Right kidney (tissue), 1 donor: Measurements from ENCODE around the gene PDIK1L.
A peak's percentile ranks its signal among the peaks of the same experiment; 100 is the strongest.

ENCODE experiments used
- DNase-seq: peaks from one replicate; pipeline ENCODE4 v3.0.0-alpha.2; 2016

The PDIK1L gene

DNA sequence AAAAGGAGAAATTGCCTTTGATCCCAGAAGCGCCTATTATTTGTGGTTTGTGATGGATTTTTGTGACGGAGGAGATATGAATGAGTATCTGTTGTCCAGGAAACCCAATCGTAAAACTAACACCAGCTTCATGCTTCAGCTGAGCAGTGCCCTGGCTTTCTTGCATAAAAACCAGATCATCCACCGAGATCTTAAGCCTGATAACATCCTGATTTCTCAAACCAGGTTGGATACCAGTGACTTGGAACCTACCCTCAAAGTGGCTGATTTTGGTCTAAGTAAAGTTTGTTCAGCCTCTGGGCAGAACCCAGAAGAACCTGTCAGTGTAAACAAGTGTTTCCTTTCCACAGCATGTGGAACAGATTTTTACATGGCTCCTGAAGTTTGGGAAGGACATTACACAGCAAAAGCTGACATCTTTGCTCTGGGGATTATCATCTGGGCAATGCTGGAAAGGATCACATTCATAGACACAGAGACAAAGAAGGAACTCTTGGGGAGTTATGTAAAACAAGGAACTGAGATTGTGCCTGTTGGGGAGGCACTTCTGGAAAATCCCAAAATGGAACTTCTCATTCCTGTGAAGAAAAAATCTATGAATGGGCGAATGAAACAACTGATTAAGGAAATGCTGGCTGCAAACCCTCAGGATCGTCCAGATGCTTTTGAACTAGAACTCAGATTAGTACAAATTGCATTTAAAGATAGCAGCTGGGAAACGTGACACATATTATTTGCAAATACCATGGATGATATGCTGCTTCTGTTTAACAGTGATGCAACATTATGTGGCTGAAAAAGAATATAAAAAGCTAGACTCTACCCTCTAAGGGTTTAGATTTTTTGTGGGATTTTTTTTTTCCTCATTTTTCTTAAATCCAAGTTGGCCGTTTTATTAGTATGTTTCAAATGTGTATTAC, 10.5 kb downstream of the PDIK1L start:
- no peak for DNase-seq

DNA sequence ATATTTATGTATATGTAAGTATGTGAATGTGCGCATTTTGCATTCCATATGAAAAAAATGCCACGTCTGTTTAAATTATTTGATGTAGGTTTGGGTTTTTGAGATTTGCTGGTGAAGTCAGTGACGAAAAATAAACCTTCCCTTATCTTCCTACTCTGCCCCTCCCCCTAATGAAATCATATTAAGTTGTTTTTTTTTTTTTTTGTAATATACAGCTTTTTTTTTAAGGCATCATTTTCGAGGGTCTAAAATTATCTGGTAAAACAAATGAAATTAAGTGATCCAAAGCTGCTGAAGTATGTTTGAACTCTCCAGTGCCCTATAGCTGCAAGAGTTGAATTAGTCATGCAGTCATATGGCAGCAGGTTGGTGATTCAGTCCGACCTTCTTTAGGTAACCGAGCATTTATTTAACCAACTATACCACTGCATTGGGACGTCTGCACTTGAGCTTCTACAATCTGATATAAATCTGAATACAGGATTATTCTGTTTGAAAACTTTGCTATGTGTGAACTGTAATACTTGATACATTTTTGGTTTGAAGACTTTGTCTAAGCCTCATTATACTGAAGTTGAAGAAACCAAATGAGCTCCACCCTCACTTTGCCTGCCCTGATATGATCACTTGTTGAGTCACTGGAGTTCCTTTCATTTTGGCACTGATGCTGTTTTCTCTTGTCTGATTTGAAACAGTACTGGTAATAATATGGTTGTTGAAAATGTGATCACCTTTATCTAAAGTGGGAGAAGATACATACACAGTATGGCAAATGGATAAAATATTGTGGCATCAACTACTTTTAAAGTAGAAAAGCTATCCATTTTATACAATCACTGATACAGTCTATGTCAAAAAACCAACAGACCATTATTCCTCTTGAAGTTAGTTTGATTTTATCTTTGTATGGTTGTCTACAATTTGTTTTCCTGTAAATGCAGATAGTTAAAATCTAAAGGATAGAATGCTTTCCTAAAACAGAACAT, 11.7 kb downstream of the PDIK1L start:
- DNase-seq = no peak

DNA sequence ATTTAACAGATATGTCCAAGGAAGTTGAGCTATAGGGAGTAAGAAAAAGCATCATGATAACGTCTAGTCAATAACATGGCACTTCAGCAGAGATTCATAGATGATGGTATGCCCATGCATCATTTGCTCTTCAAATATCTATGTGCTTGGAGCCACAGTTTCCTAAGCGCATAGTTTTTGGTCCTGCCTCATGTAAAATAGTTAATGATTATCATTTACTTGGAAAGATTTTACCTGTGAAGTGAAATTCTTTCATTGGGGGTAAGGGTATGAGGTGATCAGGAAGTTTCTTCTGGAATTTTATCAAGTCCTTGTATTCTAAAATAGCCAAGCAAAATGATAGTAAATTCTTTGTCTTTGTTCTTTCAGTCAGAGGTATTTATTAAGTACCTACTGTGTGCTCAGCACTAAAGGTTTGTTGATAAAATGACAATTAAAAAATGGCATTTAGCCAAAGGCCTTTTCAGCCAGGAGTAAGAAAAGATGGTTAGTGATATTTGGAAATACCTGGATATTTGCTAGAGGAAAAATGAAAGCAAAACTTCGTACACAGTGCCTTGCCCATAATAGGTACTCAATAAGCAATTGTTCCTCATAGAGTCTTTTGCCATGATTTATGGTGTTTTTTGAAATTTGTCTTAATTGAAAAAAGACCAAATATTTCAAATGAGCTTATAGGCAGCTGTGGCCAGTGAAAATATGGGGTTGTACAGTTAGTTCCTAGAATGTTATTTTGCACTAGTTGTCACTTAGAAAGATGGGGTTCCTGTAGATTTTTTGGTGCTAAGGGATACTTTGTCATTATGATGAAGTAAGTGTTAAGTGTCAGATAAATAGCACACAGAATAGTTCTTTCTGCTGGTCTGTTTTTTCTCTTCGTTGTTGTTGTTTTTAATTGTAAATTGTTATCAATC, 13.1 kb downstream of the PDIK1L start:
- DNase-seq = no peak

DNA sequence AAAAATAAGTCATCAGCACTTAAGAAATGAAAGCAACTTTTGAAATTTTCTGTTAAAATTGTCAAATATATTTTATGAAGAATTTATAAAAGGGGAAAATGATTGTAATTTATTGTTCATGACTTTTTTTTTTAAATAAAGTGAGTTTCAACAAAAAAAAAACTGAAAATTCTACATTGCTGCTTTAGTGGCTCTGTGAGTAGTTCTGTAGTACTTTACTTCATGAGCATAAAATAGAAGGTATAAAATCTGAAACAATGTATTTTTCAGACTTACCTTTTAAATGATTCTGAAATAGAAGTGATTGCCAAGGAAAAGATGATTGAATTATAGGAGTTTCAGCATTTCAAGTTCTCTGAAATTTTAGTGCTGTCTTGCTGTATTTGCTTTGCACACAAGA, 13.8 kb downstream of the PDIK1L start:
- DNase-seq = no peak

GRCh38 chr1:26125946-26126320, 14.3 kb downstream of the PDIK1L start:
- no peak for DNase-seq

DNA sequence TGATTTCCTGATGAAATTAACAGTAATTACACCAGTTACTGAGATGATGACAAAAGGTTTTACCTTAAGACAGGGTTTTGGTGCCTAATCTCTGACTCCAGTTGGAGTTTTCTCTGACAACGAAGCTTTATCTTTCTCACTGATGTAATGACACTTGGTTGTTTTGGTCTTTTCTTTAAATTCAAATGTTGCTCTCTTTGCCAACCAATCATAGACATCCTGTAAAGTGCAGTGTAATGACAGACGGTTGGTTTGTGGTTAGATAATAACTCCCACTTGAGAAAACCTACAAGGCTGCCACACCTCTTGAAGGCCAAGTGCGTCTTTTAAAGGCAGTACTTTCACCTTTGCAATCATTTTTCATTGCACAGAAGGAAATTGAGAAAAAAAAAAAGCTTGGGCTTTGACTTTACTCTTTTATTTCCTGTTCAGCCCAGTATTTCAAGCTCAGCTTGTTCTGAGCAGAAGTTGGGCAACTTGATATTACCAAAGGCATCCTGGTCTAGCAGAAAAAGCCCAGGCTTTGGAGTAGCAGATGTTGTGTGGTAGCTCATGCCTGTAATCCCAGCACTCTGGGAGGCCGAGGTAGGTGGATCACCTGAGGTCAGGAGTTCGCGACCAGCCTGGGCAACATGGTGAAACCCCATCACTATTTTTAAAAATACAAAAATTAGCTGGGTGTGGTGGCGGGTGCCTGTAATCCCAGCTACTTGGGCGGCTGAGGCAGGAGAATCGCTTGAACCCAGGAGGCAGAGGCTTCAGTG, 14.9 kb downstream of the PDIK1L start:
- no peak for DNase-seq

GRCh38 chr1:26127235-26128163, 15.9 kb downstream of the PDIK1L start:
- DNase-seq = no peak

DNA sequence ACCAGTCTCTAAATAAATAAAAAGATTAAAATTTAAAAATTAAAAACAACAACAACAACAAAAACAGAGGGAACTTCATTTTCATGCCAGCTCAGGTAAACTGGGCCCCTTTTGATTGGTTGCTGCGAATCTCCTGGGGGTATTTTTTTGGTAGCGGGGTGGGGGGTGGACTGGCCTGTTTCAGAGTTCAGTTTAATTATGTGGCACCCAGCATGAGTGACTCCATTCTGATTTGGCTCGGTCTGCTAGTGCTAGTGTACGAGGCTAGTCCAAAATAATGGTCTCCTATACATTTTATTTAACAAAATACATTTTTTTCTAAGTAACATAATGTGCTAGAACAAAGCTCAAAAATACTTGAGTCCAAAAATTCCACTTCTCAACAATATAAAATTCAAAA, 18.2 kb downstream of the PDIK1L start:
- no peak for DNase-seq

DNA sequence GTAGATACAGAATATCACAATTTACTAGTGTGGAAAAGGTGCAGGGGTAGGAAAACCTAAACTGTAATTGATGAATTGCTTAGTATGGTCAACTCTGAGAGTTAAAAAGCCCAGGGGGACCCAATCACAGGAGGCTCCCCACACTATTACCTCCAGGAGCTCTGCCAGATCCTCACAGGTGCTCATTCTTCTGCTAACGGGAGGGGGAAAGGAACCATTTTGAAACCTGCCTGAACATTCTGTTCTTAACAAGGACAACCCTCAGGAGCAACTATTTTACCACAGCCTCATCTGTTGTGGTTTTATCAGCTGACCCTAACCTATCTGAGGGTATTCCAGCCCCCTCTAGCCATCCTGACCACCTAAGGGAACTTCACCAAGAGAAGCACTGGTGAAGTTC, 19.1 kb downstream of the PDIK1L start:
- no peak for DNase-seq

- no peak for DNase-seq
These were observed 20.7 kb downstream of the PDIK1L start for GRCh38 chr1:26132128-26132833.

DNA sequence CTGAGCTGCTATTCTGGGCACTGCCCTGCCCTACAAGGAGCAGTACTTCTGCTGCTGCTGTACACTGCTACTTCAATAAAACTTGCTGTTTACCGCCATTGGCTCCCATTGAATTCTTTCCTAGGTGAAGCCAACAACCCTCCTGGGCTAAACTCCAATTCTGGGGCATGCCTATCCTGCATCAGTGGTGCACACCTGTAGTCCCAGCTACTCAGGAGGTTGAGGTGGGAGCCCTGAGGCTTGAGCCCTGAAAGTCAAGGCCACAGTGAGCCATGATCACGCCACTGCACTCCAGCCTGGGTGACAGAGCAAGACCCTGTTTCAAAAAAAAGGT, 21.2 kb downstream of the PDIK1L start:
- DNase-seq = no peak

GRCh38 chr1:26134466-26134865, 22.8 kb downstream of the PDIK1L start:
- no peak for DNase-seq

- DNase-seq = no peak
These were observed 27.4 kb downstream of the PDIK1L start for GRCh38 chr1:26138974-26139558.

DNA sequence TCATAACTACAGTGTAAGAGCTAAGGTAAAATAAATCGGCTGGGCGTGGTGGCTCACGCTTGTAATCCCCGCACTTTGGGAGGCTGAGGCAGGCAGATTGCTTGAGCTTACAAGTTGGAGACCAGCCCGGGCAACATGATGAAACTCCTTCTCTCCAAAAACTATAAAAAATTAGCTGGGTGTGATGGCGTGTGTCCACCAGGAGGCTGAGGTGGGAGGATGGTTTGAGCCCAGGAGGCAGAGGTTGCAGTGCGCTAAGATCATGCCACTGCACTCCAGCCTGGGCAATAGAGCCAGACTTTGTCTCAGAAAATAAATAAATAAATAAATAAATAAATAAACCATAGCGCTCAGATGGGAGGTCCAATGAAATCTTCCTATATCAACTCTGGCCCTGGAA, 30.5 kb downstream of the PDIK1L start:
- DNase-seq = no peak

DNA sequence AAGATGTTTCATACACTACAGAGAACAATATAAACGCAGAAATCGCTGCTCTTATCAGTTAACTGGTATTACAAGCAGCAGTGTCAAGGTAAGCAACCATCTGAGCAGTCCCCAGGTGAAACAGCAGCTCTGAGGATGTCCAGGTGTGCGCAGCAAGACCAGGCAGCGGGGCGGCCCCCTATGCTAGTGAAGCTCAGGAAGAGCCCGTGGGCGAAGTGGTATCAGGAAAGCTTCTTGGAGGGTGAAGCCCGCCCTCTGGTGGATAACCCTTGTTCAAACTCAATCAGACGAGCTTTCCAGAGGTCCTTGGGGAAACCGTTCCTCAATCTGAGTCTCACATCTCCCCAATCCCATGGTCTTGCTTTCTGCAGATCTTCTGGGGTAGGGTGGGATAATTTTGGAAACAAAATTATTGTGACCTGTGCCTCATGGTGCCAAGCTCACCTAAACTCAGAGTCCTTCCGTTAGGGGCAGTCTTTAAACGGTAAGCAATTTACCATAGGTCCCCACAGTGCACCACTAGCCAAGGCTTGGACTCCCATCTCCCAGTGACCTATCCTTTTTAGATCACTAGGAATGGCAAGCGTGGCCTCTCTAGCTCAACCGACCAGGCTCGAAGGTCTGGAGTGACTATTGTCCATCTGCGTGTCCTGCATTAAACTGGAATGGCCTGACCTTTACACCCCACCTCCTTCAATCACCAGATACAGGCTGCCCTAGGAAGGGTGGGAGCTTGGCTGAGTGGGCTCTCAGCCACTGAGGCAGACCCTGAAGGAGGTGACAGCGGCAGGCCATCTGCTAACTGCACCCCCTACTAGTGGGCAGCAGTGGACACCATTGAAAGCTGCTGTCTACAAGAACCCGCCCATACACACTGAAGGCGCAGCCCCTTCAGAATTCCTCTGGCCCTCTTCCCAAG, 33.7 kb downstream of the PDIK1L start:
- DNase-seq = peak; percentile 61

- DNase-seq = no peak
These were observed 34.3 kb downstream of the PDIK1L start for GRCh38 chr1:26145960-26146294.

DNA sequence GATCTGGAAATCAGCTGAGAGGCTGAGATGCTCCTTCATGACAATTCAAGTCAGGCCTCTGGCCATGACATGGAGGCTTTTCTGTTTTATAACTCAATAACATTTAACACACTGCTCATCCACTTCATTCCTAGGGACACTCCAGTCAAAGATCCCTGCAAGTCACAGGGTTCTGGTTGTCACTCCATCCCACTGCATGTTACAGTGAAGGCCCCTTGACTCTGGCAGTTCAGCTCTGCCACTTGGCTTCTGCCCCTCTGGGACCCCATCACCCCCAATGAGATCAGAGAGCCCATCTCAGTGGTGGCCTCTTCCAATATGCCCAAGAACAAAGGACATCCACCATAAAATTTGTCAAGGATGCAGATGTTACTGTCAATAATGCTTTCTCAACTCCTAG, 37.3 kb downstream of the PDIK1L start:
- DNase-seq = no peak

DNA sequence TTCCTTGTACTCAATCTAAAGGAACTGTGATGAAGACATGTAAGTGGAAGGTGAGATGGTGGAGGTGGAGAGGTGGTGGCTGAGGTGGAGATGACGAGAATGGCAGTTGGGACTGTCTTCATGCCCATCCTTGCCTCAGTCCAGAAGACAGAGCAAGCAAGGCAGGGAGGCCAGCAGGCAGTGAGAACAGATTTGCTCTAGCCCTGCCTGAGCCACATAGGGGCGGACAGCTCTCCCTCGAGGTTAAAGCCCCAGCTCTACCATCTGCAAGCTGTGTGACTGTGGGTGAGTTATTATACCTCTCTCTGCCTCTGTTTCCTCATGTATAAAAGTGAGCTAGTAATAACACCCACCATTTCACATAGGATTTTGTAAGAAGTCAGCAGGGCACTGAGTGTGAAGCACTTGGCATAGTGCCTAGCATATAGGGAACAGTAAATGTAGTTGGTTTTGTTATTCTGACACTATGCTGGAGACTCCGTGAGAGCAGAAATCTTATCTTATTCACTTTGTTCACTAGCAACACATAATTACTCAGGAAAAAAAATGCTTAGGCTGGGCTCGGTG, 42.4 kb downstream of the PDIK1L start:
- no peak for DNase-seq
